HG02943 (cell line): ENCODE measurements around the gene IFITM10.

Experiments used
- ATAC-seq: cut with Tn5 transposase; IDR thresholded peaks from one replicate; pipeline ENCODE4 v1.9.1; 2021; ENCODE audit warnings: mild to moderate bottlenecking, low read depth, moderate library complexity; ENCODE audit not compliant: unreplicated experiment

Gene IFITM10

DNA sequence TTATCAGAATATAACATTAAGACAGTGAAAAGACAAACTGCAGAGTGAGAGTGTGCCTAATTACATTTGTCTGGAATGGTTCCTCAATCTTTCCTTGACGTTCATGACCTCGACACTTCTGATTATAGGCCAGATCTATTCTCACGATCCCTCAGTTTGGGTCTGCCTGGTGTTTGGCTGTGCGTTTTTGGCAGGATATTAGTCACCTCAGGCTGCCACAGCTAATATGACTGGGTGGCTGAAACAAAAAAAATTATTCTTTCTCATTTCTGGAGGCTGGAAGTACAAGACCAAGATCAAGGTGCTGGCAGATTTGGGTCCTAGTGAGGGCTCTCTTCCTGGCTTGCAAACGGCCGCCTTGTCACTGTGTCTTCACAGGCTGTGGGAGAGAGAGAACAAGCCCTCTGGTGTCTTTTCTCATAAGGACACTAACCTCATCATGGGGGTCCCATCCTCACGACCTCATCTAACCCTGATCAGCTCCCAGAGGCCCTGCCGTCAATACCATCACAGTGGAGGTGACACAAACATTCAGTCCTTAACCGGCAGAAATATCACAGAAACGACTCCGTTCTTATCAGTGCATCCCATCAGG, 23.2 kb downstream of the IFITM10 start:
- no peak for ATAC-seq

DNA sequence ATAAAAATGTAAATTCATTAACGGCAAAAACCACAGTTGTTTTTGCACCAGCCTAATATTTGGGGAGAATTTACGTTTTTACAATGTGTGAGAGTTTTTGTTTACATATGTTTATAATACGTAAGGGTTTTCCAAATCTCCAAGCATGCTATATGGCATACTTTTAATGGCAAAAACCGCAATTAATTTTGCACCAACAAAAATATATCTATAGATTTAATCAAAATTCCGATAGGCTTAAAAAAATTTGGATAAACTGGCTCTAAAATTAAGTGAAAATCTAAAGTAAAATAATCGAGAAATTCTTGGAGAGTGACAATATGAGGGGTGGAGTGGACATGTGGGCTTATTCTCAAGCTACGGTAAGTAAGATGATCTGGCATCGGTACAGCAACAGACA, 30.6 kb downstream of the IFITM10 start:
- ATAC-seq: no peak

GRCh38 chr11:1718326-1718725, 32.1 kb downstream of the IFITM10 start:
- ATAC-seq: no peak

DNA sequence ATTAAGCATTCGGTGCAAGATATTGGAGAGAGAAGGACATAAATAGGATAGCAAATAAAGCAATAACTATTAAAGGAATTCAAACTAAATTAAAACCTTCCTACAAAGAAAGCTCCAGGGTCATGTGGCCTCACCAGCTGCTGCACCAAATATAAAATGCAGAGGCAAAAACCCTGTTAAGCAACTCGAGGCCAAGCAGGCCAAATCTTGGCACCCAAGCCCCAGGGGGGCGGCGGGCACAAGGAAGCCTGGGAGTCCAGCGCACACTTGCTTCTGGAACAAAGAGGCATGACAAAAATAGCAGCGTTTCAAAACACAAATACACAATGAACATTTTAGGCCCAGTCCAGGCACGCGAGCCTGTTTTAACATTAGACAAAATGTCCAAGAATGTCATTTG, 32.6 kb downstream of the IFITM10 start:
- no peak for ATAC-seq

- no peak for ATAC-seq
These were observed 35.2 kb downstream of the IFITM10 start for GRCh38 chr11:1714908-1715885.

DNA sequence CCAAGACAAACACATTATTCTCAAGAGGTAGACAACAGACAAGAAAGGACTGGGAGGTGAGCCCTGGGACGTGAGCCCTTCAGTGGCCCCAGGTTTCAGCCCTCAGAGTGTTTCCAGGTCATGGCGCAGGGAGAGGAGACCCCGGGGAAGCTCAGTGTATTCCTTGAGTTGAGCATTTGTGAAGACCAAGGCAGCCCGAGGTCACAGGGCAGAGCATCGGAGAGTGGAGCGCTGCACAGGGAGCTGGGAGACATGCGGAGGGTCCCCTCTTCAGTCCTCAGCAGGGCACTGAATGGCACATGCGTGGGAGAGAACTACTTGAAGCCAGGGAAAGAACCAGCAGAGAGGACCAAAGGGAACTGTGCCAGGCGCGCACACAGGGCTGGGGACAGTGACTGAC, 41.7 kb downstream of the IFITM10 start:
- no peak for ATAC-seq

DNA sequence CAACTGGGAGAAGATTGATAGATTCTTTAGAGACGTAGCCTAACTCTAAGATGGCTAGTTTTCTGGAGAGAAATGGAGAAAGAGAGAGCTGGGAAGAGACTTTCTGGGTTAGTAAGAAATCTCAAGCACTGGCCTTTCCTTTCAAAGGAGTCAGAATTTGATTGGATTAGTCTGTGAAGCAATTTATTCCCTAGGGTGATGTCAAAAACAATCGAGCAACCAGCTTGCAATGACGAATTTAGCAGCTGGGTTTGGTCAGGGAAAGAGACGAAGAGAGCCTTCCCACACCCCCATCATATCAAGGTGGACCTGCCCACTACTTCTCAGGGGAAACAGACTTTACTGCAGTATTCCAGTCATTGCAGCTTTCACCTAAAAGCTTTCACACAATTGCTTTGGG, 42.6 kb downstream of the IFITM10 start:
- no peak for ATAC-seq

DNA sequence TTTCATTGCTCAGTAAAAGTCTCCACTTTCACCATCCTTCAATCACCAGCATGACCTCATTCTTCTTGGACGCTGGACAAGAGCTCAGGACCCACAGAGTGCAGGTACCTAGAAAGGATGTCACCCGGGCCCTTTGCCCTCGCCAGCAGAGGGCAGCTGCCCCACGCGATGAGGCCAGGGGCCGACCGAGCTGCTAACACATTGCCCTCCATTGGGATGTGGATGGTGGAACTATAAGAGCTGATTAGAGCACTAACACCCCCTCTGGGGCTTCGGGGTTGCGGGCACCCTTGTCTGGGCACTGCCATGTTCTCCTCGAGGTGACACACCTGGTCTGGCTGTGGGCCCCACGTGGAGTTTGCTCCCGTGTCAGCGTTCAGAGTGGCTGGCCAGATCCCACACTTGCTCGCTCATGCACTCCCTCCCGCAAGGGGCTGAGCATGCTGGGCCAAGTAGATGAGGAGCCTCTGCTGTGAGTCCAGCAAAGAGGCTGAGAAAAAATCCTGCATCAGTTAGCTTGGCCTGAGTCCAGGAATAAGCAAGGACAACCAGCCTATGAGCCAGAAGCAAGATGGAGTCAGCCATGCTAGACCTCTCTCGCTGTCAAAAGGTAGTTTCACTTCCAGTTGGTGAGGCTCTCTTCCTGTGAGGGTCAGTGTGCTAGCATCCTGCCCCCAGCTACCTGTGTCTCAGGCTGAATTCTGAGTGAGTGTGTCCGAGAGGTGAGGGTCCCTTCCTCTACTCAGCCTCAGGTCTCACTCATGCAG, 43.6 kb downstream of the IFITM10 start:
- no peak for ATAC-seq

GRCh38 chr11:1705126-1706052, 45.0 kb downstream of the IFITM10 start:
- no peak for ATAC-seq

- no peak for ATAC-seq
These were observed 47.2 kb downstream of the IFITM10 start for GRCh38 chr11:1703146-1703545.

DNA sequence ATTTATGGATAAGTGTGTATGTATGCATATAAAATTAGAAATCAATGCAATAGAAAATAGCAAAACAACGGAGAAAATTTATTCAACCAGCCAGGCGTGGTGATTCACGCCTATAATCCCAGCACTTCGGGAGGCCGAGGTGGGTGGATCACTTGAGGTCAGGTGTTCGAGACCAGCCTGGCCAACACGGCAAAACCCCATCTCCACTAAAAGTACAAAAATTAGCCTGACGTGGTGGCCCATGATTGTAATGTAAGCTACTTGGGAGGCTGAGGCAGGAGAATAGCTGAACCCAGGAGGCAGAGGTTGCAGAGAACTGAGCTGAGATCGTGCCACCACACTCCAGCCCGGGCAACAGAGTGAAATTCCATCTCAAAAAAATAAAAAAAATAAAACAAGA, 47.9 kb downstream of the IFITM10 start:
- no peak for ATAC-seq

- no peak for ATAC-seq
These were observed 49.1 kb downstream of the IFITM10 start for GRCh38 chr11:1701091-1701807.

GRCh38 chr11:1699771-1700170, 50.6 kb downstream of the IFITM10 start:
- no peak for ATAC-seq

DNA sequence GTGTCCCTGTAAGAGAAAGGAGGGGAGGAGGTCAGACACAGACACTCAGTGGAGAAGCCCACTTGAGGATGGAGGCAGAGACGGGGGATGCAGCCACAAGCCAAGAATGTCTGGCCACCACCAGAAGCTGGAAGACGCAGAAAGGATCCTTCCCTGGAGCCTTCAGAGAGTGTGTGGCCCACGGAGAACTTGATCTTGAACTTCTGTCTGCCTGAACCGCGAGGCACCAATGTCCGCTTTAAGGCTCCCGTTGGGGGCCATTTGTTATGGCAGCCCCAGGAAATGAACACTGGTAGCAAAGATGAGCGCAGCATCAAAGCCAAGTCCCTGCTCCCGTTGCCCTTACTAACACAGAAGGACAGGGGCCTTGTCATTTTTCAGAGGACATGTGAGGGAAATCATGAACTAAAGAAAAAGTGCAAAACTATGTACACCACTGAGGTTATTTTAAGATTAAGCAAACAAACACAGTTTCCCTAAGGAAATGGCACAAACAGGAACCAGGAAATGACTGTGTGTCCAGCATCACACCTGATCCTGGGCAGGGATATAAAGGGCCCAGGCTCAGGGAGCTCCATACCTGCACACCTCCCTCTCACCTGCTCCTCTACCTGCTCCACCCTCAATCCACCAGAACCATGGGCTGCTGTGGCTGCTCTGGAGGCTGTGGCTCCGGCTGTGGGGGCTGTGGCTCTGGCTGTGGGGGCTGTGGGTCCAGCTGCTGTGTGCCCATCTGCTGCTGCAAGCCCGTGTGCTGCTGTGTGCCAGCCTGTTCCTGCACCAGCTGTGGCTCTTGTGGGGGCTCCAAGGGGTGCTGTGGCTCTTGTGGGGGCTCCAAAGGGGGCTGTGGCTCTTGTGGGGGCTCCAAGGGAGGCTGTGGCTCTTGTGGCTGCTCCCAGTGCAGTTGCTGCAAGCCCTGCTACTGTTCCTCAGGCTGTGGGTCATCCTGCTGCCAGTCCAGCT, 53.5 kb downstream of the IFITM10 start, which contains the start of gene KRTAP5-6:
Gene KRTAP5-6, plus strand, starts transcription at position 588 of the 963 bp plus-strand sequence. Its CDS starts 51 bp downstream, at position 639.
- no peak for ATAC-seq

DNA sequence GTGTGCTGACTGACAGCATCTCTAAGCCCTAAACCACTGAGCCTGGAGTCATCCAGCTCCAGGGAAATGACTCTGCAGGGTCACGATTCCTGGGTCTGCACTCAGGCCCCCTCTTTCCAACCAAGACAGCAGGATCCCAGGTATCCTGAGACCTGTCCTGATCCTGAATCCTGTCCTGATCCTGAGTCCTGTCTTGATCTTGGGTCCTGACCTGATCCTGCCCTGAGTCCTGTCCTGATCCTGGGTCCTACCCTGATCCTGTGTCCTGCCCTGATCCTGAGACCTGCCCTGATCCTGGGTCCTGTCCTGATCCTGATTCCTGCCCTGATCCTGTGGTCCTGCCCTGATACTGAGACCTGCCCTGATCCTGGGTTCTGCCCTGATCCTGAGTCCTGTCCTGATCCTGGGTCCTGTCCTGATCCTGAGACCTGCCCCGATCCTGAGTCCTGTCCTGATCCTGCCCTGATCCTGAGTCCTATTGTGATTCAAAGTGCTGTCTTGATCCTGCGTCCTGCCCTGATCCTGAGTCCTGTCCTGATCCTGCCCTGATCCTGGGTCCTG, 54.8 kb downstream of the IFITM10 start:
- no peak for ATAC-seq

DNA sequence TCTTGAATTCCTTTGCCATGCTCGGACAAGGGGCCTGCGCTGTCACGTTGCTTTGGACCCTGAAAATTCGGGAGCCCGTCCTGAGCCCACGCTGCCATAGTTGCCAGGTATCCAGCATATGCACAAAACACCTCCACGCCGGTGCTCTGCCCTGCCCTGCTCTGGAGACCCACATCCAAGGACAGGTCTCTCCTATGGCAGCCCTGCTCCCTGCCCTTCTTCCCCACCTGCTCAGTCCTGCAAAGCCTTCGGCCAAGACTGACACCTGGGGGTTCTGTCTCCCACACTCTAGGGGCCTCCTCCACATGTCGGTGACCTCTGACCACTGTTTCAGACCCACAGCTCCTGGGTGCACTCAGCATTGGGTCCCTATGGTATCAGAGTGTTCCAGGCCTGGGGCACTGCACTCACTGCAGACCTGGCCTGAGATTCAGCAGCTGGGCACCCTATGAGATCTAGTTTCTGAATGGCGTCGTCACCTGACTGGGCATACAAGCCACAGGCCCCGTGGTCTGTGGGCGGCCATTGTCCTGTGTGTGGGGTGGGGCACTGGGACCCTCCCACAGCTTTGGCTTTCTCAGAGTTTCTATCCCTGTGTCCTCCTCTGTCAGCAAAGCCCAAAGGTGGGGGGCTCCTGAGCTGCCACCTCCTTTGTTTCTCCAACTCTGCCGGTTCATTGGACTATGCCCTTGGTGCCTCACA, 55.4 kb downstream of the IFITM10 start:
- ATAC-seq: no peak
